Right lobe of liver (tissue), 4 donors: ENCODE measurements around the gene ODF2L.

Experiments
- CTCF ChIP-seq, 4 donors: fragments of 200-600 bp in 3 of 4; fragments of 450-650 bp in 1 of 4; IDR thresholded peaks; one replicate each; pipeline versions ENCODE4 v1.5.1 to v1.8.0; 2016 to 2022; ENCODE audit warnings: antibody characterized with exemption in 4 of 4, mild to moderate bottlenecking in 2 of 4
- POLR2A ChIP-seq: fragments of 450-650 bp; IDR thresholded peaks from one replicate; pipeline ENCODE4 v1.6.1; 2017; ENCODE audit warnings: antibody characterized with exemption, mild to moderate bottlenecking
- donor health status: DM: no; HTN: no; CAD: no.
- donor health status: DM: no; HTN: no; CAD: no.
- donor health status: DM: no; HTN: yes; CAD: no.

- TF ChIP-seq CTCF (IDR thresholded peaks at IDR 0.05) = no peak
- TF ChIP-seq POLR2A = no peak
These were observed 39.2 kb upstream of the ODF2L start for GRCh38 chr1:86435327-86435726.
